Lower leg skin (tissue), 4 donors: ENCODE measurements around the gene BLNK. TPM values are rescaled to one million over a fixed set of nuclear protein-coding genes. Genes with fewer than 3 reads are reported as not detected.
"Not testable (repeated sequence)": the region's sequence is repeated elsewhere in the genome, so short reads cannot be mapped to it uniquely, and the experiment has no call there.

Experiments used
- DNase-seq, 2 donors: peaks; one replicate each; pipeline ENCODE4 v3.0.0-alpha.2; 2019; ENCODE audit warnings: low spot score in 2 of 2
- H3K4me3 ChIP-seq: fragments of 200-600 bp; sonication (generic); 2 replicates; pipeline ENCODE4 v1.5.1; 2017; ENCODE audit warnings: mild to moderate bottlenecking, low read depth; ENCODE audit not compliant: poor library complexity, severe bottlenecking
- POLR2A ChIP-seq, 2 donors: fragments of 450-650 bp; IDR thresholded peaks; one replicate each; pipeline ENCODE4 v1.6.1; 2016 to 2017; ENCODE audit warnings: antibody characterized with exemption in 2 of 2, mild to moderate bottlenecking in 1 of 2, moderate library complexity in 1 of 2
- WGBS, 2 donors: methylation state at CpG; one replicate each; pipeline ENCODE4 v1.1.5; 2018; 5-methylcytosine and 5-hydroxymethylcytosine counted together
- intact Hi-C: fragments of 100-400 bp; cut with DNase I; formaldehyde crosslinking; loops from one replicate; pipeline ENCODE4 v1.15.0; 2023; ENCODE audit warnings: low total_unique reads
- total RNA-seq, 4 donors: library from RNA; depleted of rRNA; stranded (reverse); fragments of >200 nt; gene quantifications; one replicate each; pipeline ENCODE4 v1.1.0, GENCODE V29; 2016
- TF ChIP-seq, protein P1 (sequence below), 3 donors: fragments of 450-650 bp; IDR thresholded peaks; one replicate each; pipeline ENCODE4 v1.5.1; 2016; ENCODE audit warnings: antibody characterized with exemption in 3 of 3, mild to moderate bottlenecking in 3 of 3, moderate library complexity in 2 of 3

BLNK gene
- total RNA-seq, 4 donors from 2014 or later = 2.4 to 13.3 (median 7.7) TPM

DNA sequence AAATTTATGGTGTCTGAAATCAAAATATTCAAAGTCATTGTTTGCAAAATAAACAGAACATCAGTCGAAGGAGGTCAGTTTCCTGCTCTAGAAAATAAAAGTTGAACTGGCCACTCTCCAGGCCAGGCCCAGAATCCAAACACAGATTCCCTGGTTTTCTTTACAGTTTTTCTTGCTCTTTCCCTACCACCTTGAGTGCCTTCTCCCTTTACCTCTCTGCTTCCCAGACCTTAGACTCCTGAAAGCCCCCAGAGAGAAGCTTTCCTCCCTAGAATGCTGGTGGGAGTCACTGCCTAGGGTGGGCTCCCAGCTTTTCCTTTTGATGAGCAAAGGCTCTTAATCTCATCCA is 38.9 kb upstream of the BLNK start:
- DNase-seq = no peak
- no peak for TF ChIP-seq POLR2A (IDR thresholded peaks at IDR 0.05)
- TF ChIP-seq, protein P1, sequence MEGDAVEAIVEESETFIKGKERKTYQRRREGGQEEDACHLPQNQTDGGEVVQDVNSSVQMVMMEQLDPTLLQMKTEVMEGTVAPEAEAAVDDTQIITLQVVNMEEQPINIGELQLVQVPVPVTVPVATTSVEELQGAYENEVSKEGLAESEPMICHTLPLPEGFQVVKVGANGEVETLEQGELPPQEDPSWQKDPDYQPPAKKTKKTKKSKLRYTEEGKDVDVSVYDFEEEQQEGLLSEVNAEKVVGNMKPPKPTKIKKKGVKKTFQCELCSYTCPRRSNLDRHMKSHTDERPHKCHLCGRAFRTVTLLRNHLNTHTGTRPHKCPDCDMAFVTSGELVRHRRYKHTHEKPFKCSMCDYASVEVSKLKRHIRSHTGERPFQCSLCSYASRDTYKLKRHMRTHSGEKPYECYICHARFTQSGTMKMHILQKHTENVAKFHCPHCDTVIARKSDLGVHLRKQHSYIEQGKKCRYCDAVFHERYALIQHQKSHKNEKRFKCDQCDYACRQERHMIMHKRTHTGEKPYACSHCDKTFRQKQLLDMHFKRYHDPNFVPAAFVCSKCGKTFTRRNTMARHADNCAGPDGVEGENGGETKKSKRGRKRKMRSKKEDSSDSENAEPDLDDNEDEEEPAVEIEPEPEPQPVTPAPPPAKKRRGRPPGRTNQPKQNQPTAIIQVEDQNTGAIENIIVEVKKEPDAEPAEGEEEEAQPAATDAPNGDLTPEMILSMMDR (IDR thresholded peaks at IDR 0.05) = no peak
- intact Hi-C loops = no loop called here
- H3K4me3 ChIP-seq = no peak overlapping the region
- 43 to 48% methylated on average over 1 of the region's 1 CpG for WGBS, 2 donors

- TF ChIP-seq, protein P1 (IDR thresholded peaks at IDR 0.05) = no peak
- no peak for TF ChIP-seq POLR2A (IDR thresholded peaks at IDR 0.05)
- DNase-seq = no peak
- intact Hi-C loops = no loop called here
- H3K4me3 ChIP-seq = no peak overlapping the region
- 44 to 46% methylated on average over 3 of the region's 3 CpGs for whole genome bisulfite sequencing, 2 donors
These were observed 38.4 kb upstream of the BLNK start for GRCh38 chr10:96309628-96310320.

DNA sequence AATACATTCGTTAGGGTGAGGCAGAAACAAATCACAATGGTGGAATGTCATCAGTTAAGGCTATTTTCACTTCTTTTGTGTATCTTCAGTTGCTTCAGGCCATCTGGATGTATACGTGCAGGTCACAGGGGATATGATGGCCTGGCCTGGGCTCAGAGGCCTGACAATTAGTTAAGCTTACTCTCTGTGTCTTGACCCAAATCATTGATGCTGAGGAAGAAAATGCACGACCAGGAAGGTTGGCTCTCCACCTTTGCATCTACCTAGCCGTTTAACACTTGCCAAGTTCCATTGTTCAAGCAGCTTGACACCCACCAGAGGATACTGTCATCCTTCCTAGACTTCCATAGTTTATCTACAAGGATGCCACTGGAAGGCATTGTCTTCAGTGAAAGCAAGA is 37.5 kb upstream of the BLNK start:
- intact Hi-C loops, DNase-seq, H3K4me3 ChIP-seq: not testable (repeated sequence)
- 50 to 55% methylated on average over 4 of the region's 4 CpGs for WGBS, 2 donors

DNA sequence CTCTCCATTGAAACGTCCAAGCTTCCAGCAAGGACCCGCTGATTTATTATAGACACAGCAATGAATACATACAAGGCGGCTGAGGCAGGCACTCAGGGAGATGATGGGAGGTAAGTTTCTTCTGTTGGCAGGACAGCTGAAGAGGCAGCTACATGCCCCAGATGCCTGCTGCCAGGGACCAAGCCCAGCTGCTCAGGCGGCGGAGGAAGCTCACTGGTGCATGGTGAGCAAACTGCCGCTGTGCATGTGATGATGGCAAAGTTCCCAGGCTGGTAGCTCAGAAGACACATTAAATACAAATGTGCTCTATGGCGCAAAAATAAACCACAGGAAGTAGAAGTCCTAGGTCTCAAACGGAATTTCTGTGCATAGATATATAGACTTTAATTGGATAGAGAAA is 35.1 kb upstream of the BLNK start:
- H3K4me3 ChIP-seq = no peak overlapping the region
- TF ChIP-seq POLR2A (IDR thresholded peaks at IDR 0.05) = no peak
- TF ChIP-seq, protein P1 (IDR thresholded peaks at IDR 0.05) = no peak
- WGBS, 2 donors = 31 to 41% methylated on average over 8 of the region's 8 CpGs
- peak; percentile 50 to 85 for DNase-seq
- intact Hi-C loops = no loop called here

- 92% methylated on average over 3 of the region's 3 CpGs for WGBS, 2 donors
- no peak overlapping the region for H3K4me3 ChIP-seq
- intact Hi-C loops = no loop called here
- TF ChIP-seq, protein P1 (IDR thresholded peaks at IDR 0.05) = no peak
- no peak for TF ChIP-seq POLR2A (IDR thresholded peaks at IDR 0.05)
- no peak for DNase-seq
These were observed 33.6 kb upstream of the BLNK start for GRCh38 chr10:96305019-96305418.

GRCh38 chr10:96304230-96304629 is 32.9 kb upstream of the BLNK start, which contains the start of gene DNTT:
TSS of gene DNTT (plus strand) at chr10:96304434. CDS start at chr10:96304498, 64 bp downstream.
- intact Hi-C loops = no loop called here
- DNase-seq = no peak
- 73 to 80% methylated on average over 3 to 8 of the region's 8 CpGs for WGBS, 2 donors
- no peak for TF ChIP-seq POLR2A (IDR thresholded peaks at IDR 0.05)
- TF ChIP-seq, protein P1 (IDR thresholded peaks at IDR 0.05) = no peak
- H3K4me3 ChIP-seq = no peak within 1 kb of the TSS
